Liver (tissue), 9 donors: ENCODE data around the gene C2CD2. TPM values are rescaled to one million over a fixed set of nuclear protein-coding genes. Genes with fewer than 3 reads are reported as not detected.

Source experiments
- DNase-seq: peaks from one replicate; pipeline ENCODE4 v3.0.0-alpha.2; 2017; ENCODE audit warnings: low spot score
- H3K27ac ChIP-seq, 2 donors: one replicate each; pipeline ENCODE4 v1.7.0; 2013; ENCODE audit warnings: inconsistent platforms in 2 of 2, low read length in 2 of 2, control low read depth in 1 of 2, low read depth in 1 of 2, mild to moderate bottlenecking in 1 of 2
- H3K27me3 ChIP-seq, 4 donors: one replicate each; pipeline versions ENCODE4 v1.6.1 to v1.7.0; 2013; ENCODE audit warnings: low read length in 3 of 4, inconsistent platforms in 1 of 4, mild to moderate bottlenecking in 1 of 4, moderate library complexity in 1 of 4; ENCODE audit not compliant: control insufficient read depth in 4 of 4, insufficient read depth in 4 of 4
- H3K36me3 ChIP-seq, 4 donors: one replicate each; pipeline versions ENCODE4 v1.6.1 to v1.7.0; 2013; ENCODE audit warnings: low read length in 3 of 4, mild to moderate bottlenecking in 3 of 4, low read depth in 1 of 4, moderate library complexity in 1 of 4; ENCODE audit not compliant: control insufficient read depth in 4 of 4, insufficient read depth in 3 of 4
- H3K4me1 ChIP-seq, 4 donors: one replicate each; pipeline versions ENCODE4 v1.6.1 to v1.7.0; 2013; ENCODE audit warnings: low read length in 3 of 4, mild to moderate bottlenecking in 3 of 4, moderate library complexity in 1 of 4; ENCODE audit not compliant: control insufficient read depth in 4 of 4, insufficient read depth in 4 of 4
- H3K4me3 ChIP-seq, 3 donors: one replicate each; pipeline versions ENCODE4 v1.6.1 to v1.7.0; 2013; ENCODE audit warnings: low read length in 3 of 3, control low read depth in 1 of 3, low read depth in 1 of 3, mild to moderate bottlenecking in 1 of 3
- H3K9ac ChIP-seq, 2 donors: one replicate each; pipeline ENCODE4 v1.7.0; 2013; ENCODE audit warnings: low read length in 2 of 2, mild to moderate bottlenecking in 2 of 2, moderate library complexity in 2 of 2, control low read depth in 1 of 2, low read depth in 1 of 2
- H3K9me3 ChIP-seq, 4 donors: one replicate each; pipeline versions ENCODE4 v1.6.1 to v1.7.0; 2013; ENCODE audit warnings: low read length in 3 of 4; ENCODE audit not compliant: control insufficient read depth in 4 of 4
- FOXA1 ChIP-seq: IDR thresholded peaks from 2 replicates; pipeline ENCODE4 v1.6.1; 2016; ENCODE audit warnings: antibody characterized with exemption
- FOXA2 ChIP-seq: IDR thresholded peaks from 2 replicates; pipeline ENCODE4 v1.6.1; 2016; ENCODE audit warnings: antibody characterized with exemption
- GABPA ChIP-seq, 2 donors: IDR thresholded peaks in 1 of 2; conservative IDR thresholded peaks in 1 of 2; 2 replicates each; pipeline ENCODE4 v1.6.1; 2016; ENCODE audit warnings: antibody characterized with exemption in 2 of 2, mild to moderate bottlenecking in 1 of 2, moderate library complexity in 1 of 2
- HNF4A ChIP-seq, 2 donors: conservative IDR thresholded peaks; 2 replicates each; pipeline ENCODE4 v1.6.1; 2016; ENCODE audit warnings: antibody characterized with exemption in 2 of 2, mild to moderate bottlenecking in 2 of 2
- HNF4G ChIP-seq: IDR thresholded peaks from 2 replicates; pipeline ENCODE4 v1.6.1; 2016; ENCODE audit warnings: antibody characterized with exemption
- JUND ChIP-seq, 2 donors: IDR thresholded peaks; 2 replicates each; pipeline ENCODE4 v1.6.1; 2016; ENCODE audit warnings: antibody characterized with exemption in 2 of 2
- NR2F2 ChIP-seq: IDR thresholded peaks from 2 replicates; pipeline ENCODE4 v1.6.1; 2016; ENCODE audit warnings: antibody characterized with exemption
- RXRA ChIP-seq, 2 donors: IDR thresholded peaks; 2 replicates each; pipeline ENCODE4 v1.6.1; 2017 to 2018; ENCODE audit warnings: antibody characterized with exemption in 2 of 2, mild to moderate bottlenecking in 1 of 2
- SP1 ChIP-seq: IDR thresholded peaks from 2 replicates; pipeline ENCODE4 v1.6.1; 2018; ENCODE audit warnings: antibody characterized with exemption, mild to moderate bottlenecking
- TAF1 ChIP-seq: conservative IDR thresholded peaks from 2 replicates; pipeline ENCODE4 v1.6.1; 2016; ENCODE audit warnings: antibody characterized with exemption, mild to moderate bottlenecking
- YY1 ChIP-seq: IDR thresholded peaks from 2 replicates; pipeline ENCODE4 v1.6.1; 2016; ENCODE audit warnings: antibody characterized with exemption, mild to moderate bottlenecking
- WGBS: extraction: QIAGEN DNeasy Blood & Tissue Kit; methylation state at CpG from one replicate; pipeline ENCODE4 v1.1.7; 2013; 5-methylcytosine and 5-hydroxymethylcytosine counted together
- polyA plus RNA-seq, 2 donors: library from polyadenylated mRNA; stranded (reverse) in 1 of 2; unstranded in 1 of 2; fragments of 200-250 nt in 1 of 2; fragments of >200 nt in 1 of 2; fragmentation: Nextera tagmentation in 1 of 2; extraction: Ambion mirVana in 1 of 2; gene quantifications; one replicate each; pipeline versions ENCODE4 v1.2.1 to v1.2.3, GENCODE V29; 2013 to 2015
- total RNA-seq, 2 donors: library from RNA; depleted of rRNA; stranded (reverse); fragments of >200 nt; gene quantifications; one replicate each; pipeline ENCODE4 v1.2.3, GENCODE V29; 2014
- TF ChIP-seq, protein P1 (sequence below): IDR thresholded peaks from 2 replicates; pipeline ENCODE4 v1.6.1; 2016; ENCODE audit warnings: antibody characterized with exemption
- TF ChIP-seq, protein P2 (sequence below): IDR thresholded peaks from 2 replicates; pipeline ENCODE4 v1.6.1; 2016; ENCODE audit warnings: antibody characterized with exemption
- TF ChIP-seq, protein P3 (sequence below): IDR thresholded peaks from 2 replicates; pipeline ENCODE4 v1.6.1; 2016; ENCODE audit warnings: antibody characterized with exemption, mild to moderate bottlenecking
- TF ChIP-seq, protein P4 (sequence below): fragments of 150-350 bp; IDR thresholded peaks from 2 replicates; pipeline ENCODE4 v1.5.1; 2017; ENCODE audit warnings: improper control_type of control experiment, low read depth, low read length; ENCODE audit not compliant: missing input control
- TF ChIP-seq, protein P5 (sequence below): IDR thresholded peaks from 2 replicates; pipeline ENCODE4 v1.6.1; 2016; ENCODE audit warnings: antibody characterized with exemption
- donor health status: healthy.
- donor health status: healthy.
- donor health status: healthy.
- donor health status: healthy.
- donor health status: healthy.

C2CD2 gene
- total and polyA plus RNA-seq, 4 donors, result 2.9 to 17.9 (median 6.0) TPM

DNA sequence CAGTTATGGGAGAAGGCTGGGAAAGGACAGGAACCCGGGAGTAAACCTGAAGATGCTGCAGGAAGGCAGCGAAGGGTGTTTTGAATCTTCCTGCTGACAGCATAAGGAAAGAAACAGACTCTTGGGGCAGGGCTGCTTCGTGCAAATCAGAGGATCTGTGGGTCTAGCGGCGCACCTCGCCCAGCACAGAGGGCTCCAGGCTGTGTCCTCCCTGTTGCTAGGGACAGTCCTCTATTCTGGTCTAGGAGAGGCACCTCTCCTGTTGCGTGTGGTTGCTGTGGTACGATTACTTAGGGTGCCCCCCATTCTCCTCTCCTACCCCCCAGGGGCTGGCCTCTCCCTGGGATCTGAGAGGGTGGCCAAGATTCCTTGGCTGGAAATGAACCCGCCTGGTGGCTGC, 11.4 kb downstream of the C2CD2 start:
- Histone ChIP-seq H3K9me3 (no peaks in the 10 kb centered on the region), H3K27me3 (no peaks in the 10 kb centered on the region), H3K4me3 (no peak overlapping the region), H3K36me3 (peaks cover 0 to 3% (median 0%) of the 10 kb centered on the region in 4 donors), H3K4me1 (no peaks in the 10 kb centered on the region), H3K27ac (no peak overlapping the region), H3K9ac (no peak overlapping the region)
- no peak for DNase-seq
- 92% methylated on average over 9 of the region's 9 CpGs for WGBS
- TF ChIP-seq FOXA2, result no peak
- no peak for TF ChIP-seq RXRA (IDR thresholded peaks at IDR 0.05)
- TF ChIP-seq, protein P1, sequence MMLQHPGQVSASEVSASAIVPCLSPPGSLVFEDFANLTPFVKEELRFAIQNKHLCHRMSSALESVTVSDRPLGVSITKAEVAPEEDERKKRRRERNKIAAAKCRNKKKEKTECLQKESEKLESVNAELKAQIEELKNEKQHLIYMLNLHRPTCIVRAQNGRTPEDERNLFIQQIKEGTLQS, result no peak
- no peak for TF ChIP-seq HNF4G
- no peak for TF ChIP-seq NR2F2
- TF ChIP-seq, protein P2, sequence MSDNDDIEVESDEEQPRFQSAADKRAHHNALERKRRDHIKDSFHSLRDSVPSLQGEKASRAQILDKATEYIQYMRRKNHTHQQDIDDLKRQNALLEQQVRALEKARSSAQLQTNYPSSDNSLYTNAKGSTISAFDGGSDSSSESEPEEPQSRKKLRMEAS, result no peak
- TF ChIP-seq FOXA1, result no peak
- no peak for TF ChIP-seq SP1
- no peak for TF ChIP-seq YY1
- TF ChIP-seq HNF4A (conservative IDR thresholded peaks at IDR 0.05), result no peak
- no peak for TF ChIP-seq JUND (IDR thresholded peaks at IDR 0.05)
- TF ChIP-seq, protein P3, sequence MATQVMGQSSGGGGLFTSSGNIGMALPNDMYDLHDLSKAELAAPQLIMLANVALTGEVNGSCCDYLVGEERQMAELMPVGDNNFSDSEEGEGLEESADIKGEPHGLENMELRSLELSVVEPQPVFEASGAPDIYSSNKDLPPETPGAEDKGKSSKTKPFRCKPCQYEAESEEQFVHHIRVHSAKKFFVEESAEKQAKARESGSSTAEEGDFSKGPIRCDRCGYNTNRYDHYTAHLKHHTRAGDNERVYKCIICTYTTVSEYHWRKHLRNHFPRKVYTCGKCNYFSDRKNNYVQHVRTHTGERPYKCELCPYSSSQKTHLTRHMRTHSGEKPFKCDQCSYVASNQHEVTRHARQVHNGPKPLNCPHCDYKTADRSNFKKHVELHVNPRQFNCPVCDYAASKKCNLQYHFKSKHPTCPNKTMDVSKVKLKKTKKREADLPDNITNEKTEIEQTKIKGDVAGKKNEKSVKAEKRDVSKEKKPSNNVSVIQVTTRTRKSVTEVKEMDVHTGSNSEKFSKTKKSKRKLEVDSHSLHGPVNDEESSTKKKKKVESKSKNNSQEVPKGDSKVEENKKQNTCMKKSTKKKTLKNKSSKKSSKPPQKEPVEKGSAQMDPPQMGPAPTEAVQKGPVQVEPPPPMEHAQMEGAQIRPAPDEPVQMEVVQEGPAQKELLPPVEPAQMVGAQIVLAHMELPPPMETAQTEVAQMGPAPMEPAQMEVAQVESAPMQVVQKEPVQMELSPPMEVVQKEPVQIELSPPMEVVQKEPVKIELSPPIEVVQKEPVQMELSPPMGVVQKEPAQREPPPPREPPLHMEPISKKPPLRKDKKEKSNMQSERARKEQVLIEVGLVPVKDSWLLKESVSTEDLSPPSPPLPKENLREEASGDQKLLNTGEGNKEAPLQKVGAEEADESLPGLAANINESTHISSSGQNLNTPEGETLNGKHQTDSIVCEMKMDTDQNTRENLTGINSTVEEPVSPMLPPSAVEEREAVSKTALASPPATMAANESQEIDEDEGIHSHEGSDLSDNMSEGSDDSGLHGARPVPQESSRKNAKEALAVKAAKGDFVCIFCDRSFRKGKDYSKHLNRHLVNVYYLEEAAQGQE, result no peak

DNA sequence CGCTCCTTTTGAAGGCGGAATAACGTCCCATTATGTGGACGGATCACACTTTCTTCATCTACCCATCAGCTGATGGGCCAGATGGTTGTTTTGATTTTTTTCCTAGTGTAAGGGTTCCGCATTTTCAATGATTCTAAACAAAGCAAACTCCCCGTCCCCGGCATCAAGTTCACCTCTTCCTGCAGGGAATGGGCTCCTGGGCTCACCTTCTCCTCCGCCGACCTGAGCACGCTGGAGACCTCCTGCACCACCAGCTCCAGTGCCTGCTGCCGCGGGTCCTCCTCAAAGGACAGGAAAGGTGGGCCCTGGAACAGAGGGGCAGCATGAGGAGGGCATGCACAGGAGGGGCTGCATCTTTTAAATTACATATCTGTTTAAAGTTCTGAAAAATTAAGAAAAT, 11.9 kb downstream of the C2CD2 start:
- no peak overlapping the region for H3K9ac ChIP-seq
- 96% methylated on average over 12 of the region's 12 CpGs for WGBS
- no peaks in the 10 kb centered on the region for H3K27me3 ChIP-seq
- no peaks in the 10 kb centered on the region for H3K9me3 ChIP-seq
- DNase-seq, result no peak
- TF ChIP-seq HNF4G (no peak), YY1 (no peak), HNF4A (conservative IDR thresholded peaks at IDR 0.05) (no peak), GABPA (IDR thresholded peaks at IDR 0.05 in 1 of 2, conservative IDR thresholded peaks at IDR 0.05 in 1 of 2) (no peak), FOXA1 (no peak), TAF1 (no peak), FOXA2 (no peak), JUND (IDR thresholded peaks at IDR 0.05) (no peak), SP1 (no peak), NR2F2 (no peak)
- TF ChIP-seq, protein P4, sequence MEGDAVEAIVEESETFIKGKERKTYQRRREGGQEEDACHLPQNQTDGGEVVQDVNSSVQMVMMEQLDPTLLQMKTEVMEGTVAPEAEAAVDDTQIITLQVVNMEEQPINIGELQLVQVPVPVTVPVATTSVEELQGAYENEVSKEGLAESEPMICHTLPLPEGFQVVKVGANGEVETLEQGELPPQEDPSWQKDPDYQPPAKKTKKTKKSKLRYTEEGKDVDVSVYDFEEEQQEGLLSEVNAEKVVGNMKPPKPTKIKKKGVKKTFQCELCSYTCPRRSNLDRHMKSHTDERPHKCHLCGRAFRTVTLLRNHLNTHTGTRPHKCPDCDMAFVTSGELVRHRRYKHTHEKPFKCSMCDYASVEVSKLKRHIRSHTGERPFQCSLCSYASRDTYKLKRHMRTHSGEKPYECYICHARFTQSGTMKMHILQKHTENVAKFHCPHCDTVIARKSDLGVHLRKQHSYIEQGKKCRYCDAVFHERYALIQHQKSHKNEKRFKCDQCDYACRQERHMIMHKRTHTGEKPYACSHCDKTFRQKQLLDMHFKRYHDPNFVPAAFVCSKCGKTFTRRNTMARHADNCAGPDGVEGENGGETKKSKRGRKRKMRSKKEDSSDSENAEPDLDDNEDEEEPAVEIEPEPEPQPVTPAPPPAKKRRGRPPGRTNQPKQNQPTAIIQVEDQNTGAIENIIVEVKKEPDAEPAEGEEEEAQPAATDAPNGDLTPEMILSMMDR, result no peak
- TF ChIP-seq, protein P5, sequence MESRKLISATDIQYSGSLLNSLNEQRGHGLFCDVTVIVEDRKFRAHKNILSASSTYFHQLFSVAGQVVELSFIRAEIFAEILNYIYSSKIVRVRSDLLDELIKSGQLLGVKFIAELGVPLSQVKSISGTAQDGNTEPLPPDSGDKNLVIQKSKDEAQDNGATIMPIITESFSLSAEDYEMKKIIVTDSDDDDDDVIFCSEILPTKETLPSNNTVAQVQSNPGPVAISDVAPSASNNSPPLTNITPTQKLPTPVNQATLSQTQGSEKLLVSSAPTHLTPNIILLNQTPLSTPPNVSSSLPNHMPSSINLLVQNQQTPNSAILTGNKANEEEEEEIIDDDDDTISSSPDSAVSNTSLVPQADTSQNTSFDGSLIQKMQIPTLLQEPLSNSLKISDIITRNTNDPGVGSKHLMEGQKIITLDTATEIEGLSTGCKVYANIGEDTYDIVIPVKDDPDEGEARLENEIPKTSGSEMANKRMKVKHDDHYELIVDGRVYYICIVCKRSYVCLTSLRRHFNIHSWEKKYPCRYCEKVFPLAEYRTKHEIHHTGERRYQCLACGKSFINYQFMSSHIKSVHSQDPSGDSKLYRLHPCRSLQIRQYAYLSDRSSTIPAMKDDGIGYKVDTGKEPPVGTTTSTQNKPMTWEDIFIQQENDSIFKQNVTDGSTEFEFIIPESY, result no peak
- H3K4me3 ChIP-seq, result no peak overlapping the region
- H3K4me1 ChIP-seq, result no peaks in the 10 kb centered on the region
- H3K36me3 ChIP-seq, result peaks cover 0 to 3% (median 0%) of the 10 kb centered on the region in 4 donors
- H3K27ac ChIP-seq, result no peak overlapping the region
